ENCODE measurements around the gene PAK2. TPM values are rescaled to one million over a fixed set of nuclear protein-coding genes. Genes with fewer than 3 reads are reported as not detected.

PAK2 gene
- total RNA-seq, 4 donors from 2014 or later: 69.3 to 127 (median 74.7) TPM

DNA sequence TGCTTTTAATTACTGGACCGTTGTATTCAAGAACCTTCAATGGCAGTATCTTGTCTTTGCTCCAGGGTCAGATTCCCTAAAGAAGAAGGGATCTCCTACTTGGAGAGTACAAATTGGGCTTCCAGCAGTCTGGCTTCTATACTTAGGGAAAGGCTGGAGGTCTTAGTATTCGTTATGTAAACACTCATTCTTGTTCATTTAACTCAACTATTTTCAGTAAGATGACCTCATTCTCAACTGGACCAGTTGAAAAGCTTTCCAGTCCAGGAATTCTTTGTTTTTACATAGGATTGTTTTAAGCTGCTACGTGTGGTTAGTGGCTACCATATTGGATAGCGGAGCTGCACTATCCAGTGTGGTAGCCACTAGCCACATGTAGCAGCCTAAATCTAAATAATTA, 132.7 kb downstream of the PAK2 start:
- TF ChIP-seq CTCF (IDR thresholded peaks at IDR 0.05; ENCODE audit: low read depth): no peak

GRCh38 chr3:196875258-196875657, 135.6 kb downstream of the PAK2 start:
- no peak for TF ChIP-seq CTCF (IDR thresholded peaks at IDR 0.05; ENCODE audit: low read depth)

Small RNA genes within 50 kb of the gene (small RNA-seq; reads per million reads assigned to genes)
- gene RNU4-89P (not detected), gene RNU6-42P (not detected), gene RNU6-646P (not detected)

Other genes starting within 250 kb of the PAK2 start
- gene RNF168, start 236.1 kb upstream of the PAK2 start, total RNA-seq: 10 to 100 TPM; 23.1 to 31.3 (median 29.0) TPM
- gene SMCO1, start 224.5 kb upstream of the PAK2 start, total RNA-seq: not detected
- gene WDR53, start 171.3 kb upstream of the PAK2 start, total RNA-seq: 10 to 100 TPM in 1 of 4 donors, 1 to 10 TPM in 3; 1.6 to 11.5 (median 5.9) TPM
- gene FBXO45, start 171.2 kb upstream of the PAK2 start, total RNA-seq: 1 to 10 TPM; 6.6 to 9.5 (median 7.4) TPM
- 10 to 100 TPM in 3 of 4 donors, 1 to 10 TPM in 1; 7.9 to 22.3 (median 13.4) TPM for gene NRROS, start 100.2 kb upstream of the PAK2 start, total RNA-seq
- gene CEP19, start 27.6 kb upstream of the PAK2 start, total RNA-seq: 1 to 10 TPM; 1.5 to 3.3 (median 1.9) TPM
- gene PIGX, start 27.5 kb upstream of the PAK2 start, total RNA-seq: 10 to 100 TPM; 20.0 to 26.0 (median 22.7) TPM
- 10 to 100 TPM; 35.7 to 48.3 (median 45.1) TPM for gene SENP5, start 128.1 kb downstream of the PAK2 start, total RNA-seq
- gene NCBP2, start 202.7 kb downstream of the PAK2 start, total RNA-seq: 10 to 100 TPM; 35.7 to 41.4 (median 37.8) TPM
- 10 to 100 TPM in 3 of 4 donors, 1 to 10 TPM in 1; 8.8 to 18.5 (median 17.0) TPM for gene PIGZ, start 229.0 kb downstream of the PAK2 start, total RNA-seq

Measured in subcutaneous adipose tissue (tissue), 4 donors.